Neutrophil (primary cell): ENCODE measurements around the gene DELE1.
"Not testable (repeated sequence)": the region's sequence is repeated elsewhere in the genome, so short reads cannot be mapped to it uniquely, and the experiment has no call there.

ENCODE experiments used
- H3K27ac ChIP-seq: fragments of 200-600 bp; sonication (generic); 2 replicates; pipeline ENCODE4 v1.5.1; 2016; ENCODE audit warnings: mild to moderate bottlenecking, moderate library complexity
- H3K27me3 ChIP-seq: fragments of 200-600 bp; sonication (generic); 2 replicates; pipeline ENCODE4 v1.6.0; 2016; ENCODE audit warnings: mild to moderate bottlenecking
- H3K36me3 ChIP-seq: fragments of 200-600 bp; sonication (generic); 2 replicates; pipeline ENCODE4 v1.5.1; 2017
- H3K4me1 ChIP-seq, 2 experiments: fragments of 200-600 bp in 1 of 2; sonication (generic) in 1 of 2; 1 replicate in 1 of 2; 2 replicates in 1 of 2; pipeline versions ENCODE4 v1.5.1 to v1.6.1; 2013 to 2016; ENCODE audit warnings: low read depth in 1 of 2, low read length in 1 of 2, mild to moderate bottlenecking in 1 of 2, moderate library complexity in 1 of 2; ENCODE audit not compliant: control insufficient read depth in 1 of 2, insufficient read depth in 1 of 2
- H3K4me3 ChIP-seq, 2 experiments: fragments of 200-600 bp in 1 of 2; sonication (generic) in 1 of 2; 1 replicate in 1 of 2; 2 replicates in 1 of 2; pipeline ENCODE4 v1.5.1; 2013 to 2016; ENCODE audit warnings: low read depth in 1 of 2, low read length in 1 of 2, mild to moderate bottlenecking in 1 of 2, moderate library complexity in 1 of 2
- H3K9me3 ChIP-seq: fragments of 200-600 bp; sonication (generic); 2 replicates; pipeline ENCODE4 v1.5.1; 2016
- CTCF ChIP-seq: fragments of 200-600 bp; sonication (generic); IDR thresholded peaks from 2 replicates; pipeline ENCODE4 v1.5.1; 2016; ENCODE audit warnings: antibody characterized with exemption

DELE1 gene

GRCh38 chr5:141882594-141883183 is 41.0 kb upstream of the DELE1 start:
- H3K27ac ChIP-seq: no peak overlapping the region
- TF ChIP-seq CTCF: no peak
- H3K4me3 ChIP-seq: no peak overlapping the region
- peaks cover 15% of the 10 kb centered on the region in 2 experiments for H3K4me1 ChIP-seq
- H3K36me3 ChIP-seq: no peaks in the 10 kb centered on the region
- H3K9me3 ChIP-seq: no peaks in the 10 kb centered on the region
- peaks cover 92% of the 10 kb centered on the region for H3K27me3 ChIP-seq

GRCh38 chr5:141883184-141883891 is 40.3 kb upstream of the DELE1 start:
- peaks cover 85% of the 10 kb centered on the region for H3K27me3 ChIP-seq
- H3K36me3 ChIP-seq: no peaks in the 10 kb centered on the region
- H3K4me3 ChIP-seq: no peak overlapping the region
- H3K4me1 ChIP-seq: peaks cover 10 to 12% of the 10 kb centered on the region in 2 experiments
- H3K27ac ChIP-seq: no peak overlapping the region
- no peak for TF ChIP-seq CTCF
- no peaks in the 10 kb centered on the region for H3K9me3 ChIP-seq

GRCh38 chr5:141883892-141884318 is 39.8 kb upstream of the DELE1 start:
- Histone ChIP-seq H3K36me3 (no peaks in the 10 kb centered on the region), H3K4me3 (no peak overlapping the region), H3K4me1 (peaks cover 5 to 6% of the 10 kb centered on the region in 2 experiments), H3K9me3 (no peaks in the 10 kb centered on the region), H3K27ac (no peak overlapping the region), H3K27me3 (peaks cover 84% of the 10 kb centered on the region)
- no peak for TF ChIP-seq CTCF

- no peak overlapping the region for H3K4me3 ChIP-seq
- H3K27ac ChIP-seq: no peak overlapping the region
- no peaks in the 10 kb centered on the region for H3K4me1 ChIP-seq
- no peaks in the 10 kb centered on the region for H3K9me3 ChIP-seq
- no peaks in the 10 kb centered on the region for H3K36me3 ChIP-seq
- no peak for TF ChIP-seq CTCF
- H3K27me3 ChIP-seq: peaks cover 81% of the 10 kb centered on the region
These were observed 34.3 kb upstream of the DELE1 start for GRCh38 chr5:141889282-141889871.

- H3K4me3 ChIP-seq, H3K9me3 ChIP-seq: not testable (repeated sequence)
These were observed 33.2 kb upstream of the DELE1 start for GRCh38 chr5:141890429-141890828.

GRCh38 chr5:141897425-141897824 is 26.2 kb upstream of the DELE1 start:
- Histone ChIP-seq H3K4me3 (no peak overlapping the region), H3K27me3 (peaks cover 47% of the 10 kb centered on the region), H3K36me3 (no peaks in the 10 kb centered on the region), H3K4me1 (no peaks in the 10 kb centered on the region), H3K27ac (no peak overlapping the region), H3K9me3 (no peaks in the 10 kb centered on the region)
- no peak for TF ChIP-seq CTCF

More at GRCh38 chr5:141890429-141890828, 33.2 kb upstream of the DELE1 start:
- H3K27me3 ChIP-seq: peaks cover 81% of the 10 kb centered on the region
- not testable (repeated sequence) for H3K27ac ChIP-seq, H3K36me3 ChIP-seq, H3K4me1 ChIP-seq
